Parathyroid adenoma (tissue), 2 donors: ENCODE measurements around the gene ADGRG2.

Source experiments
- H2AFZ ChIP-seq: fragments of 300-600 bp; sonication (generic); one replicate; pipeline ENCODE4 v1.7.0; 2017; ENCODE audit warnings: antibody characterized with exemption, mild to moderate bottlenecking
- H3K27ac ChIP-seq: fragments of 300-600 bp; sonication (generic); one replicate; pipeline ENCODE4 v1.7.0; 2017
- H3K27me3 ChIP-seq: fragments of 300-600 bp; sonication (generic); one replicate; pipeline ENCODE4 v1.7.0; 2017; ENCODE audit warnings: low read length; ENCODE audit not compliant: control insufficient read depth, insufficient read depth
- H3K36me3 ChIP-seq: fragments of 300-600 bp; sonication (generic); one replicate; pipeline ENCODE4 v1.7.0; 2017; ENCODE audit warnings: low read length; ENCODE audit not compliant: control insufficient read depth, insufficient read depth
- H3K4me1 ChIP-seq: fragments of 300-600 bp; sonication (generic); one replicate; pipeline ENCODE4 v1.7.0; 2017; ENCODE audit warnings: control low read depth
- H3K4me2 ChIP-seq: fragments of 300-600 bp; sonication (generic); one replicate; pipeline ENCODE4 v1.7.0; 2017; ENCODE audit warnings: low read length
- H3K4me3 ChIP-seq: fragments of 300-600 bp; sonication (generic); one replicate; pipeline ENCODE4 v1.7.0; 2017; ENCODE audit warnings: low read depth, low read length
- H3K79me2 ChIP-seq: fragments of 300-600 bp; sonication (generic); one replicate; pipeline ENCODE4 v1.7.0; 2017; ENCODE audit warnings: control low read depth
- H3K9ac ChIP-seq: fragments of 300-600 bp; sonication (generic); one replicate; pipeline ENCODE4 v1.7.0; 2017; ENCODE audit warnings: mild to moderate bottlenecking
- H3K9me3 ChIP-seq: fragments of 300-600 bp; sonication (generic); one replicate; pipeline ENCODE4 v1.7.0; 2017; ENCODE audit warnings: low read length; ENCODE audit not compliant: control insufficient read depth
- TF ChIP-seq, protein P1 (sequence below): fragments of 300-600 bp; sonication (generic); IDR thresholded peaks from one replicate; pipeline ENCODE4 v1.7.0; 2017; ENCODE audit warnings: antibody characterized with exemption, mild to moderate bottlenecking
- donor health status: primary hyperparathyroidism.

The ADGRG2 gene

DNA sequence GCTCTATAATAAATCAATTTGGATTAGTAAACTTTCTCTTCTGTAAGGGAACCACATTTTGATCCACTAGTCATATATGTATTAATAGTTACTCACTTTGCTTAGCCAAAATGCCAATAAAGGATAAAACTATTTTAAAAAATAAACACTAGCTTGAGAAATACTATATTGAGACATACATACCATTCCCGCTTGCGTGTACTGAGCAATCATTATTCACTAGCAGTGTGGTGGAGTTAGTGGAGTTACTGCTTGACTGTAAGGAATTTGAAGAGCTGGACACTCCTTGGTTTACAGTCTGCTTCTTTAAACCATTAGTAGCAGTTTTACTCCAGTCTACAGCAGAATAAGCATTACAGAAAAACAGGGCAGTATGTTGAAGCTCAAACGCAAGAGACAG is 127.6 kb downstream of the ADGRG2 start:
- Histone ChIP-seq H3K27me3 (no peaks in the 10 kb centered on the region), H3K79me2 (no peaks in the 10 kb centered on the region)
- TF ChIP-seq, protein P1, sequence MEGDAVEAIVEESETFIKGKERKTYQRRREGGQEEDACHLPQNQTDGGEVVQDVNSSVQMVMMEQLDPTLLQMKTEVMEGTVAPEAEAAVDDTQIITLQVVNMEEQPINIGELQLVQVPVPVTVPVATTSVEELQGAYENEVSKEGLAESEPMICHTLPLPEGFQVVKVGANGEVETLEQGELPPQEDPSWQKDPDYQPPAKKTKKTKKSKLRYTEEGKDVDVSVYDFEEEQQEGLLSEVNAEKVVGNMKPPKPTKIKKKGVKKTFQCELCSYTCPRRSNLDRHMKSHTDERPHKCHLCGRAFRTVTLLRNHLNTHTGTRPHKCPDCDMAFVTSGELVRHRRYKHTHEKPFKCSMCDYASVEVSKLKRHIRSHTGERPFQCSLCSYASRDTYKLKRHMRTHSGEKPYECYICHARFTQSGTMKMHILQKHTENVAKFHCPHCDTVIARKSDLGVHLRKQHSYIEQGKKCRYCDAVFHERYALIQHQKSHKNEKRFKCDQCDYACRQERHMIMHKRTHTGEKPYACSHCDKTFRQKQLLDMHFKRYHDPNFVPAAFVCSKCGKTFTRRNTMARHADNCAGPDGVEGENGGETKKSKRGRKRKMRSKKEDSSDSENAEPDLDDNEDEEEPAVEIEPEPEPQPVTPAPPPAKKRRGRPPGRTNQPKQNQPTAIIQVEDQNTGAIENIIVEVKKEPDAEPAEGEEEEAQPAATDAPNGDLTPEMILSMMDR = no peak

DNA sequence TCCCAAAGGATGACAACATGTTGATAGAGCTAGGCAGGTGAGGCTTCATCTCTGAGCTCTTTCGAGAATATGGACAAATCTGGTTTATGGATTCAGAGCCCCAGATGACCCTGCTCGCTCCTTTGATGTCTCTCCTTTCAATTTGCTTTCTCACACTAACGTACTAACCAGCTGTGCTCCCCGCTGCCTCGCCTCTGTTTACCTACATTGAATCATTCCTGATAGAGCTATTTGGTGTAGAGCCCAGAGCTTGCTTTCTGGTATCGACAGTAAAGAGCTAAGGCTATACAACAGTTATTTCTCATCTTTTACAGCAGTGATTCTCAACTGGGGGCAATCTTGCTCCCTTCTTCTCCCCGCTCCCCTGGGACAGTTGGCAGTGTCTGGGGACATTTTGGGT is 129.4 kb downstream of the ADGRG2 start:
- Histone ChIP-seq H3K4me1 (no peaks in the 10 kb centered on the region), H3K4me3 (no peak overlapping the region), H3K9ac (no peak overlapping the region), H3K4me2 (no peak overlapping the region), H3K27me3 (no peaks in the 10 kb centered on the region), H3K9me3 (no peaks in the 10 kb centered on the region), H3K27ac (no peak overlapping the region), H3K36me3 (no peaks in the 10 kb centered on the region), H2AFZ (no peak overlapping the region), H3K79me2 (no peaks in the 10 kb centered on the region)
- TF ChIP-seq, protein P1 = no peak

More for the DNA sequence above, 127.6 kb downstream of the ADGRG2 start:
- Histone ChIP-seq H3K36me3 (no peaks in the 10 kb centered on the region), H3K9ac (no peak overlapping the region), H3K4me2 (no peak overlapping the region), H3K4me3 (no peak overlapping the region), H3K27ac (no peak overlapping the region), H3K4me1 (no peaks in the 10 kb centered on the region), H2AFZ (no peak overlapping the region), H3K9me3 (no peaks in the 10 kb centered on the region)

DNA sequence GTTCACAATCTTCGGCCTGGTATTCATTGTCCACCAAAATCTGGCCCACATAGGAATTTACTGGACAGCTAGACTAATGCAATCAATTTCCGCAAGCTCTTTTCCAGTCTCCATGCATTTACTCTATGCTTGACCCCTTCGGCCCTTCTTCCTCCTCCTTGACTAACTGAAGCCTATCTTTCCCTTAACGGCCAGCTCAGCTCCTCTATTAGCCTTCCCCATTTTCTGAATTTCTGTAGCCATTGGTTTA is 137.2 kb downstream of the ADGRG2 start:
- H3K9me3 ChIP-seq = no peaks in the 10 kb centered on the region
- H3K79me2 ChIP-seq = peaks cover 3% of the 10 kb centered on the region
- peak overlapping the region; percentile 94 for H2AFZ ChIP-seq
- H3K4me2 ChIP-seq = peak overlapping the region; percentile 64
- H3K27me3 ChIP-seq = no peaks in the 10 kb centered on the region
- peak overlapping the region; percentile 90 for H3K27ac ChIP-seq
- H3K4me3 ChIP-seq = peak overlapping the region; percentile 77
- no peaks in the 10 kb centered on the region for H3K36me3 ChIP-seq
- peaks cover 3% of the 10 kb centered on the region for H3K4me1 ChIP-seq
- TF ChIP-seq, protein P1 = no peak
- H3K9ac ChIP-seq = peak overlapping the region; percentile 76

DNA sequence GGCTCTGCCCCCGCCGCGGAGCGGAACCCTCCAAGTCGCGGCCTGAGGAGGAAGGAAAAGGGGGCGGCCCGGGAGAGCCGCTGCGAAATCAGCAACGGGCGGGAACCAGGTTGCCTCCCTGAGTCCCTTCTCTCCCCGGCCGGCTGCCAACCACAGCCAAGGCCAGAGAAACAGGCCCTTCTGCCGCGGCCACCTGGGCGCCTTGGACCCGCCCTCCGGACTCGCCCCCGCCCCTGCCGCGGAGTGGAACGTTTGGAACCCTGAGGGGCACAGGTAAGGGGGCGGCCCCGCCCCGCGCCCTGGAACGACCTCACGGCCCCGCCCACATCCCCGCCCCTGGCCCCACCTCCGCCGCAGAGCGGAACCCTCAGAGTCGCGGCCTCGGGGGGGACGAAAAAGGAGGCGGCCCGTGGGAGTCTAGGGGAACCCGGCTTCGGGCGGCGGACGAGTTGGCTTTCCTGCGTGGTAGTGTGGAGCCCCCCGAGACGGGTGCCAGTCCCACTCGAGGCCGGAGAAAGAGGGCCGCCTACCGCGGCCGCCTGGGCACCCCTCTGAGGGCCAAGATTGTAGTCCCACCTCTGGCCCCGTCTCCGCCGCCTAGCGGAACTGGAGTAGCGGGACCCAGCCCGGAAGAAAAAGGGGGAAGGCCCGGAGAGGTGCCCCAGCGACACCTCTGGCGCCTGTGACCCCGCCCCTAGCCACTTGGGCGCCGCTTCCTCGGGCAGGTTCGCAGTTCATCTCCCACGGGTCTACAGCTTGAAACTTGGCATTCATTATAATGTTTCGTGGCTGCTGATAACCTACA is 137.7 kb downstream of the ADGRG2 start:
- H3K27ac ChIP-seq = peak overlapping the region; percentile 90
- peaks cover 3% of the 10 kb centered on the region for H3K4me1 ChIP-seq
- no peaks in the 10 kb centered on the region for H3K36me3 ChIP-seq
- H3K9me3 ChIP-seq = no peaks in the 10 kb centered on the region
- peak overlapping the region; percentile 94 for H2AFZ ChIP-seq
- no peaks in the 10 kb centered on the region for H3K27me3 ChIP-seq
- peaks cover 3% of the 10 kb centered on the region for H3K79me2 ChIP-seq
- TF ChIP-seq, protein P1 = peak; percentile 62
- H3K4me3 ChIP-seq = peak overlapping the region; percentile 77
- H3K9ac ChIP-seq = peak overlapping the region; percentile 76
- peak overlapping the region; percentile 75 for H3K4me2 ChIP-seq
